ENCODE measurements around the gene SPACA6. TPM values are rescaled to one million over a fixed set of nuclear protein-coding genes. Genes with fewer than 3 reads are reported as not detected.
A peak's percentile ranks its signal among the peaks of the same experiment; 100 is the strongest.
"Not testable (repeated sequence)": the region's sequence is repeated elsewhere in the genome, so short reads cannot be mapped to it uniquely, and the experiment has no call there.

SPACA6 gene
- total RNA-seq, 1 experiment from 2014 or later = 4.1 TPM

DNA sequence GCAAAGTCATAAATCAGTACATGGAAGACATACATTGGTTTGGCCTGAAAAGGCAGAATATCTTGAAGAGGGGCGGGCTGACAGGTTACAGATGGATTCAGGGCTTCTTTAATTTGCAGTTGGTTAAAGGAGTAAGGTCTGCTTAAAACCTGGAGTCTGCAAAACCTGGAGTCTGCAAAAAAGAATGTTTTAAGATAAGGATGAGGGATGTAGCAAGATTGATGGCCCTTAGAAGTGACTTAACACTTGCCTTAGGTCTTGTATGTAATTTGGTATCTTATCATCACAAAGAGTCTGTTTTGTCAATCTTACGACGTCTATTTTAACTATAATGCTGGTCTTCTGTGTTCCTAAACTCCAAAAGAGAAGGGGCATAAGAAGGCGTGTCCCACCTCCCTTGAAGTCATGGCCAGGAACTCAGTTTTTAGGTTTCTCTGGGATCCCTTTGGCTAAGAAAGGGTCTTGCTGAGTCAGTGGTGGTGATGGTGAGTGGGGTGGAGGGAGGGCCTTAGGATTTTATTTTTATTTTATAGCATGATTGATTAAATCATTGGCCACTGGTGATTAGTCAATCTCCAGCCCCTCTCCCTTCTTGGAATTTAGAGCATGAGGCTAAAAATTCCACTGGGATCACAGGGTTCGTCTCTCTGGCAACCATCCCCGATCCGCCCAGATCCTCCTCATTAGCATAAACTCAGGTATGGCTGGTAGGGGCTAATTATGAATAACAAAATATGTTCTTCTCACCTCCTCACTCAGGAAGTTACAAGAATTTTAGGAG, 40.8 kb downstream of the SPACA6 start:
- DNase-seq (ENCODE audit: low read depth) = no peak

- DNase-seq (ENCODE audit: low read depth) = peak; percentile 91
Measured at GRCh38 chr19:51735759-51736449, 42.8 kb downstream of the SPACA6 start.

DNA sequence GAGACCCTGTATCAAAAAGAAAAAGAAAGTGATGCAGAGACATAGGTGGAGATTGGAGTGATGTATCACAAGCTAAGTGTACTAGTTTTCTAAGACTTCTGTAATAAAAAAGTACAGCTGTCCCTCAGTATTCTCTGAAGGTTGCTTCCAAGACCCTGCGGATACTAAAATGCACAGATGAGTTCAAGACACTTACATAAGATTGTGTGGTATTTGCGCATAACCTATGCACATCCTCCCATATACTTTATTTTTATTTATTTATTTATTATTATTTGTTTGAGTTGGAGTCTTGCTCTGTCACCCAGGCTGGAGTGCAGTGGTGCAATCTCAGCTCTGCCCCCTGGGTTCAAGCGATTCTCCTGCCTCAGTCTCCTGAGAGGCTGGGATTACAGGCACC, 44.3 kb downstream of the SPACA6 start:
- no peak for DNase-seq (ENCODE audit: low read depth)

- peak; percentile 10 for DNase-seq (ENCODE audit: low read depth)
Measured at GRCh38 chr19:51737924-51738323, 44.8 kb downstream of the SPACA6 start.

DNA sequence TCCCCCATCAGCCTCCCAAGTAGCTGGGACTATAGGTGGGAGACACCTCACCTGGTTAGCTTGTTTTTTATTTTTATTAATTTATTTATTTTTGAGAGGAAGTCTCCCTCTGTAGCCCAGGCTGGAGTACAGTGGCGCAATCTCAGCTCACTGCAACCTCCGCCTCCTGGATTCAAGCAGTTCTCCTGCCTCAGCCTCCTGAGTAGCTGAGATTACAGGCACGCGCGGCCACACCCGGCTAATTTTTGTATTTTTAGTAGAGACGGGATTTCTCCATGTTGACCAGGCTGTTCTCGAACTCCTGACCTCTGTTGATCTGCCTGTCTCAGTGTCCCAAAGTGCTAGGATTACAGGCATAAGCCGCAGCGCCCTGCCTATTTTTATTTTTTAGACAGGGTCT, 45.4 kb downstream of the SPACA6 start:
- DNase-seq (ENCODE audit: low read depth) = not testable (repeated sequence)

DNA sequence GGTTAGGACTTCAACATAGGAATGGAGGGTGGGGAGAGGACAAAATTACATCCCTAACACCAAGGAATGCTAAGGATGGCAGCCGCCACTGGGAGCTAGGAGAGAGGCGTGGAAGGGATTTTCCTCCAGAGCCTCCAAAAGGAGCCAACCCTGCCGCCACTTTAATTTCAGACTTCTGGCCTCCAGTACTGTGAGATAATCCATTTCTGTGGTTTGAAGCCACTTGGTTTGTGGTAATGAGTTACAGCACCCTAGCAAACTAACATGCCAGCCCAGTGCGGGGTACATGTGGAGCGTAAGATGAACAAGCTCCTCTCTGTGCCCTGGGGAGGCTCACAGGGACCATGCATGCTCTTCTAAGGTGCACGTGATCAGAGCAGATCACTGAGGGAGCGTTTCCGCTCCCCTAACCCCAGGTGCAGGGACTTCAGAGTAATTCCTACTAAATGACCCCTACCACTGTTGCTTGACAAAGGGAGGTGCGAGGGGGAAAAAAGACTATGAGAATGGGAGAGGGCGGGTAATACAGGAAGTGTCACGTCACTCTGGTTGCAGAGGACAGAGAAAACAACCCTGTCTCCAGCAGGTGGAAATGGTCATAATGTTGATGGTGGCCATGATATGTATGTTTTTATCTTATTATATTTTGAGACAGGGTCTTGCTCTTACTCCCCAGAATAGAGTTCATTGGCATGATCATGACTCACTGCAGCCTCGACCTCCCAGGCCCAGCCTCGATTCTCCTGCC, 46.5 kb downstream of the SPACA6 start:
- peak; percentile 57 for DNase-seq (ENCODE audit: low read depth)

GRCh38 chr19:51740356-51740755, 47.2 kb downstream of the SPACA6 start:
- no peak for DNase-seq (ENCODE audit: low read depth)

DNA sequence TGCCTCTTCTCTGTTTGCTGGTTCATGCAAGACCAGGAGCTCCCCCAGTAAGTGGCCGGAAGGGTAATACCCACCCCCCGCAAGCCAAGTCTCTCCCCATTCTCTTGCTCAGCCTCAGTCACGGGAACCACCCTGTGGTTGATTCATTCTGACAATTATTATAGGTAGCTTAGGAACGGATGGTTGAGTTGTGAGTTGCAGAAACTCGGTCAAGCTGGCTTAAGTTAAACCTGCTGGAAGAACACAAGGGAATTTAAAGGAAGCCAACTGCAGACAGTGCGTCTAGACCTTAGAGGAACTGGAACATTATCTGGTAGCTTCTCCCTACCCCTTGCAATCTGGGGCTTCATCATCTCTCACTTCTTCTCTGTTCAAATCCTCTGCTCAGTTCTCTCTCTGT, 49.7 kb downstream of the SPACA6 start:
- DNase-seq (ENCODE audit: low read depth) = peak; percentile 90

GRCh38 chr19:51743405-51743804, 50.3 kb downstream of the SPACA6 start:
- peak; percentile 84 for DNase-seq (ENCODE audit: low read depth)

- no peak for DNase-seq (ENCODE audit: low read depth)
Measured at GRCh38 chr19:51746731-51747130, 53.6 kb downstream of the SPACA6 start.

- DNase-seq (ENCODE audit: low read depth) = peak; percentile 89
Measured at GRCh38 chr19:51749979-51750378, 56.8 kb downstream of the SPACA6 start.

GRCh38 chr19:51750400-51751094, 57.4 kb downstream of the SPACA6 start:
- peak; percentile 89 for DNase-seq (ENCODE audit: low read depth)

DNA sequence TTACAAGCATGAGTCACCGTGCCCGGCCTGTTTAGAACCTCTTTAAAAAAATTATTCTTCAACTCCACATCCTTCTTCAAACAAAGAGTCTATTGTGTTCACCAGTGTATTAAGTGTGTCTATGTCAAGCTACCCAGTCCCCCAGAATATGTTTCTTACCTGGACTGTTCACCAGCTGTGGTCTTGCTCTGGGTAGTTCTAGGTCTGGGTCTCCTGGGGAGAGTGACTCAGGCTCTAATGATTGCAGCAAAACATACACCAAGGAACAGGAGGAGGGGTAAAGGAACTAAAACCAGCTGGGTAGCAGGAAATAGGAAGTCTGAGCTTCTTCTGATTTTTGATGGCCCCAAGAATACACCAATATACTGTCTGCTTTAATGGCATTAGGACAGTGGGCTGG, 58.5 kb downstream of the SPACA6 start, which contains the start of gene FPR1:
Gene FPR1 (minus strand): TSS at position 224 of the 400 bp plus-strand sequence. CDS start 4,884 bp downstream, outside the sequence.
- DNase-seq (ENCODE audit: low read depth) = peak; percentile 89

GRCh38 chr19:51754109-51754508, 61.0 kb downstream of the SPACA6 start:
- no peak for DNase-seq (ENCODE audit: low read depth)

- no peak for DNase-seq (ENCODE audit: low read depth)
Measured at GRCh38 chr19:51754770-51755169, 61.6 kb downstream of the SPACA6 start.

Other genes with a start within 250 kb of the SPACA6 start
- not detected in 2 replicates for gene SIGLEC8, start 234.9 kb upstream of the SPACA6 start, total RNA-seq (2014; rRNA removed; shearing (Covaris generic))
- not detected in 2 replicates for gene CEACAM18, start 214.8 kb upstream of the SPACA6 start, total RNA-seq (2014; rRNA removed; shearing (Covaris generic))
- gene SIGLEC12, start 191.5 kb upstream of the SPACA6 start, total RNA-seq (2014; rRNA removed; shearing (Covaris generic)) = not detected in 2 replicates
- not detected in 2 replicates for gene SIGLEC6, start 161.7 kb upstream of the SPACA6 start, total RNA-seq (2014; rRNA removed; shearing (Covaris generic))
- gene ZNF175, start 122.0 kb upstream of the SPACA6 start, total RNA-seq (2014; rRNA removed; shearing (Covaris generic)) = 4.5 and 7.1 TPM in 2 replicates
- not detected in 2 replicates for gene SIGLEC5, start 62.9 kb upstream of the SPACA6 start, total RNA-seq (2014; rRNA removed; shearing (Covaris generic))
- not detected in 2 replicates for gene SIGLEC14, start 46.5 kb upstream of the SPACA6 start, total RNA-seq (2014; rRNA removed; shearing (Covaris generic))
- not detected in 2 replicates for gene HAS1, start 30.7 kb downstream of the SPACA6 start, total RNA-seq (2014; rRNA removed; shearing (Covaris generic))
- 3.6 and 3.8 TPM in 2 replicates for gene FPR1, start 58.5 kb downstream of the SPACA6 start, total RNA-seq (2014; rRNA removed; shearing (Covaris generic))
- not detected in 2 replicates for gene FPR2, start 67.8 kb downstream of the SPACA6 start, total RNA-seq (2014; rRNA removed; shearing (Covaris generic))
- gene FPR3, start 101.8 kb downstream of the SPACA6 start, total RNA-seq (2014; rRNA removed; shearing (Covaris generic)) = 0.10 and 0.22 TPM in 2 replicates
- gene ZNF577, start 194.6 kb downstream of the SPACA6 start, total RNA-seq (2014; rRNA removed; shearing (Covaris generic)) = 0.69 and 1.5 TPM in 2 replicates
- gene ZNF649, start 211.7 kb downstream of the SPACA6 start, total RNA-seq (2014; rRNA removed; shearing (Covaris generic)) = 5.0 and 5.2 TPM in 2 replicates
- gene ZNF613, start 234.1 kb downstream of the SPACA6 start, total RNA-seq (2014; rRNA removed; shearing (Covaris generic)) = 4.3 and 8.1 TPM in 2 replicates

Measured in M059J (cell line).